Measurements from ENCODE around the gene MYO1G.
"Not testable (repeated sequence)": the region's sequence is repeated elsewhere in the genome, so short reads cannot be mapped to it uniquely, and the experiment has no call there.

MYO1G gene

GRCh38 chr7:44999245-45000092 is 20.7 kb upstream of the MYO1G start:
- DNase-seq (ENCODE audit: low spot score) = peak; percentile 98

GRCh38 chr7:44998153-44998871 is 19.5 kb upstream of the MYO1G start:
- DNase-seq (ENCODE audit: low spot score) = no peak

- no peak for DNase-seq (ENCODE audit: low spot score)
These were observed 17.0 kb upstream of the MYO1G start for GRCh38 chr7:44995555-44996493.

GRCh38 chr7:44994877-44995554 is 16.2 kb upstream of the MYO1G start:
- DNase-seq (ENCODE audit: low spot score) = no peak

- not testable (repeated sequence) for DNase-seq (ENCODE audit: low spot score)
These were observed 13.4 kb upstream of the MYO1G start for GRCh38 chr7:44992004-44992795.

GRCh38 chr7:44990109-44991023 is 11.6 kb upstream of the MYO1G start:
- no peak for DNase-seq (ENCODE audit: low spot score)

GRCh38 chr7:44989132-44989531 is 10.3 kb upstream of the MYO1G start:
- no peak for DNase-seq (ENCODE audit: low spot score)

- DNase-seq (ENCODE audit: low spot score) = no peak
These were observed 9.9 kb upstream of the MYO1G start for GRCh38 chr7:44988701-44989100.

GRCh38 chr7:44987996-44988395 is 9.2 kb upstream of the MYO1G start:
- DNase-seq (ENCODE audit: low spot score) = no peak

GRCh38 chr7:44987457-44987856 is 8.6 kb upstream of the MYO1G start:
- no peak for DNase-seq (ENCODE audit: low spot score)

GRCh38 chr7:44986218-44987053 is 7.6 kb upstream of the MYO1G start:
- DNase-seq (ENCODE audit: low spot score) = peak; percentile 95

GRCh38 chr7:44985900-44986217 is 7.0 kb upstream of the MYO1G start:
- no peak for DNase-seq (ENCODE audit: low spot score)

GRCh38 chr7:44985033-44985695 is 6.3 kb upstream of the MYO1G start:
- DNase-seq (ENCODE audit: low spot score) = no peak

- no peak for DNase-seq (ENCODE audit: low spot score)
These were observed 5.6 kb upstream of the MYO1G start for GRCh38 chr7:44984478-44984758.

- no peak for DNase-seq (ENCODE audit: low spot score)
These were observed 5.1 kb upstream of the MYO1G start for GRCh38 chr7:44983742-44984477.

GRCh38 chr7:44982970-44983369 is 4.2 kb upstream of the MYO1G start:
- DNase-seq (ENCODE audit: low spot score) = no peak

GRCh38 chr7:44982535-44982923 is 3.7 kb upstream of the MYO1G start:
- no peak for DNase-seq (ENCODE audit: low spot score)
